SK-N-MC (cell line): ENCODE results near the gene GXYLT2.

Experiments
- DNase-seq: peaks from one replicate; pipeline ENCODE4 v3.0.0-alpha.2; 2011; ENCODE audit warnings: low read depth, low spot score
- H3K27ac ChIP-seq: fragments of 200-600 bp; sonication (generic); 2 replicates; pipeline ENCODE4 v1.5.1; 2016; ENCODE audit warnings: mixed run types
- H3K36me3 ChIP-seq: fragments of 200-600 bp; sonication (generic); 2 replicates; pipeline ENCODE4 v1.6.1; 2017; ENCODE audit warnings: antibody characterized with exemption, low read length, mixed read lengths; ENCODE audit not compliant: insufficient read depth
- H3K4me3 ChIP-seq: fragments of 200-600 bp; sonication (generic); 2 replicates; pipeline ENCODE4 v1.5.1; 2016
- H3K9ac ChIP-seq: fragments of 200-600 bp; sonication (generic); 2 replicates; pipeline ENCODE4 v1.8.0; 2017; ENCODE audit warnings: mixed run types, mixed read lengths; ENCODE audit not compliant: insufficient read length
- H3K9me3 ChIP-seq: fragments of 200-600 bp; sonication (generic); 2 replicates; pipeline ENCODE4 v1.6.1; 2017; ENCODE audit warnings: low read depth, mild to moderate bottlenecking, antibody characterized with exemption, low read length, moderate library complexity, mixed read lengths
- EZH2 ChIP-seq: fragments of 200-600 bp; sonication (generic); IDR thresholded peaks from one replicate; pipeline ENCODE4 v1.6.1; 2017; ENCODE audit warnings: antibody characterized with exemption
- FOXP2 ChIP-seq: optimal IDR thresholded peaks from 2 replicates; pipeline ENCODE3; 2011; ENCODE audit warnings: mild to moderate bottlenecking, moderate library complexity; ENCODE audit not compliant: insufficient read depth; ENCODE audit errors: extremely low read length, control extremely low read depth
- POLR2AphosphoS5 ChIP-seq: IDR thresholded peaks from 2 replicates; pipeline ENCODE4 v1.6.1; 2012; ENCODE audit warnings: mild to moderate bottlenecking, low read depth, low read length, borderline replicate concordance

Gene GXYLT2

DNA sequence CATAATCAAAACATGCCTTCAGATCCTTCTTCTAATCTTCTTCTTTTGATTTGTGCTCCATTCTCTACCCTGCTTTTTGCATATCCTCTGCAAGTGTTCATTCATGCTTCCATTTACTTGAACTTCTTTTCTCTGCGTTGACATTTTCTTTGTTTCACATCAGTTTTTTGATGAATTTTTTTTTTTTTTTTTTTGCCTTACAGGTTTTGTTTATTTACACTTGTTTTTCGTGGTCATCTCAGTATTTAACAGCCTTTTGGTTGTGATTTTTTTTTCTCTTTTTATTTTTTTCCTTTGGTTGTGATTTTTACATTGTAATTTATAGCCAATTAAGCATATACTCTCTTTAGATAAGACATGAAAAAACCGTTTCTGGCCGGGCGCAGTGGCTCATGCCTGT, 27.8 kb upstream of the GXYLT2 start:
- no peak overlapping the region for H3K4me3 ChIP-seq
- no peaks in the 10 kb centered on the region for H3K36me3 ChIP-seq
- no peak for DNase-seq
- no peak overlapping the region for H3K9ac ChIP-seq
- TF ChIP-seq EZH2 (no peak), POLR2AphosphoS5 (no peak), FOXP2 (no peak)
- H3K9me3 ChIP-seq = no peaks in the 10 kb centered on the region
- no peak overlapping the region for H3K27ac ChIP-seq

DNA sequence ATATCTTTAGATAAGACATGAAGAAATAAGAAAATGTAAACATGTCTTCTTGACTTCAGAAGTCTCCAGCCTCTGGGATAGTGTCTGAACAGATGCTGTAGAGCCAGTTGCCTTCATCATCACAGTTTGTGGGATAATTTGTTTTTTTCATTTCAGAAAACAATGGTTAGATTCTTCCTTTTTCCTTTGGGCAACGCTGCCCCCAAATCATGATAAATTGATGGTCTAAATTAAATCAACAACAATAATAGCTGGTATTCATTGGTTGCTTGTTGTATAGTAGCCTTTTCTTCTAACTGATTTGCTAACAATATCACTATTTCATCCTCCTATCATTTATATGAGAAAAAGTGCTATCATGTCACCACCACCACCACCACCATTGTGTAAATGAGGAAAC, 27.0 kb upstream of the GXYLT2 start:
- Histone ChIP-seq H3K9me3 (no peaks in the 10 kb centered on the region), H3K36me3 (no peaks in the 10 kb centered on the region), H3K9ac (no peak overlapping the region), H3K27ac (no peak overlapping the region), H3K4me3 (no peak overlapping the region)
- DNase-seq = no peak
- no peak for TF ChIP-seq FOXP2
- no peak for TF ChIP-seq POLR2AphosphoS5
- no peak for TF ChIP-seq EZH2

DNA sequence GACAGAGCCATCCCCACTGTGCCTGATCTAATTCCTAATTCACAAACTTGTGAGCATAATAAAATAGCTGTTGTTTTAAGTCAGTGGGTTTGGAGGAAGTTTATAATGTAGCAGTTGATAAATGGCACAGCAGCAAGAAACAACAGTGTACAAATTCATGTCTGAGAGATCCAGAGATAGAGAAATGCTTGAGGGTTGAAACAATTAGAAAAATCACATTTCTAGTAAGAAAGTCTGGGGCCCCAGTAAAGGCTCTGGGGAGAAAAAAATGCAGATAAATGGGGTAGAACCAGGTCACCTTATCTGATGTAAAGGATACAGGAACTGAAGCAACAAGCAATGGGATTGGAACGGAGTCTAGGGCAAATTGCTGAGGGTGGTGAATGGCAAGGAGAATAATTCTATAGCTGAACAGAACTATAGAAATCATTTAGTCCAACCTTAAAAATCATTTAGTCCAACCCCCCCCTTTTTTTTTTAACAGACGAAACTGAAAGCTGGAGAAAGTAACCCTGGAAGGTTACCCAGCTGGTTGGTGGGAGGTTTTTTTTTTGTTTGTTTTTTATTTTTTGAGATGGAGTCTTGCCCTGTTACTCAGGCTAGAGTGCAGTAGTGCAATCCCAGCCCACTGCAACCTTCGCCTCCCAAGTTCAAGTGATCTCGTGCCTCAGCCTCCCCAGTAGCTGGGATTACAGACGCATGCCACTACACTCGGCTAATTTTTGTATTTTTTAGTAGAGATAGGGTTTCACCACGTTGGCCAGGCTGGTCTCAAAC, 25.3 kb upstream of the GXYLT2 start:
- H3K9ac ChIP-seq = no peak overlapping the region
- no peak overlapping the region for H3K4me3 ChIP-seq
- DNase-seq = no peak
- H3K36me3 ChIP-seq = no peaks in the 10 kb centered on the region
- TF ChIP-seq EZH2 = no peak
- TF ChIP-seq POLR2AphosphoS5 = no peak
- no peak for TF ChIP-seq FOXP2
- H3K9me3 ChIP-seq = no peaks in the 10 kb centered on the region
- no peak overlapping the region for H3K27ac ChIP-seq

DNA sequence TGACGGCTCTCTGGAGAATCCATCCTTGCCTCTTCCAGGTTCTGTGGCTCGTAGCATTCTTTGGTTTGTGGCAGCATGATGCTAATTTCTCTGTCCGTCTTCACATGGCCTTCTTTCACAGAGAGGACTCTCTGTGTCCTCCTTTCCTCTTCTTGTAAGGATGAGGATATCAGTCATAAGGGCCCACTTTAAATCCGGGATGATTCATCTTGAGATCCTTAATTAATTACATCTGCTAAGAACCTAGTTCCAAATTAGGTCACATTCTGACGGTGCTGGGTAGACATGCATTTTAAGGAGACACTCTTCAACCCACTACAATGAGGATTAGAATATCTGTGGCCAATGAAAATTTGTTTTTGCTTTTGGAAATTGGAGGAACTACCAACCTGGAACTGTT, 15.7 kb upstream of the GXYLT2 start:
- DNase-seq = no peak
- Histone ChIP-seq H3K9me3 (no peaks in the 10 kb centered on the region), H3K36me3 (no peaks in the 10 kb centered on the region), H3K9ac (no peak overlapping the region), H3K27ac (no peak overlapping the region), H3K4me3 (no peak overlapping the region)
- no peak for TF ChIP-seq EZH2
- no peak for TF ChIP-seq FOXP2

DNA sequence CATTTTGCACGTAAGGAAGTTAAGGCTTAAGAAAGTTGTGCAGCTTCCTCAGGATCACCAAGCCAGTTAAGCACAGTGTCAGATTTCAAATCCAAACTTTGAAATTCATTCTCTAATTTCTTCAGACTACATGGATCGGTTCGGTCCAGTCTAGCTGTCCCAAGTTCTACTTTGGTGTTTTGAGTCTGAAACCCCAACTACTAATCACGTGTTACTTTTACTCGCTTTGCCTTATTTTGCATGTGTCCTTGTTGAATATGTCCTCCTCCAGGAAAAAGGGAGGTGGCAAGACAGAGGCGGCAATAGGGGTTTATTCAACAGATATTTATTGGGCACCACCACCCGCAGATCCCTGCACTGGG, 522 bp upstream of the GXYLT2 start:
- H3K9me3 ChIP-seq = no peaks in the 10 kb centered on the region
- DNase-seq = no peak
- TF ChIP-seq POLR2AphosphoS5 (no peak), EZH2 (no peak), FOXP2 (no peak)
- no peaks in the 10 kb centered on the region for H3K36me3 ChIP-seq
- no peak overlapping the region for H3K27ac ChIP-seq
- H3K4me3 ChIP-seq = peak overlapping the region; percentile 80
- peak overlapping the region; percentile 38 for H3K9ac ChIP-seq

DNA sequence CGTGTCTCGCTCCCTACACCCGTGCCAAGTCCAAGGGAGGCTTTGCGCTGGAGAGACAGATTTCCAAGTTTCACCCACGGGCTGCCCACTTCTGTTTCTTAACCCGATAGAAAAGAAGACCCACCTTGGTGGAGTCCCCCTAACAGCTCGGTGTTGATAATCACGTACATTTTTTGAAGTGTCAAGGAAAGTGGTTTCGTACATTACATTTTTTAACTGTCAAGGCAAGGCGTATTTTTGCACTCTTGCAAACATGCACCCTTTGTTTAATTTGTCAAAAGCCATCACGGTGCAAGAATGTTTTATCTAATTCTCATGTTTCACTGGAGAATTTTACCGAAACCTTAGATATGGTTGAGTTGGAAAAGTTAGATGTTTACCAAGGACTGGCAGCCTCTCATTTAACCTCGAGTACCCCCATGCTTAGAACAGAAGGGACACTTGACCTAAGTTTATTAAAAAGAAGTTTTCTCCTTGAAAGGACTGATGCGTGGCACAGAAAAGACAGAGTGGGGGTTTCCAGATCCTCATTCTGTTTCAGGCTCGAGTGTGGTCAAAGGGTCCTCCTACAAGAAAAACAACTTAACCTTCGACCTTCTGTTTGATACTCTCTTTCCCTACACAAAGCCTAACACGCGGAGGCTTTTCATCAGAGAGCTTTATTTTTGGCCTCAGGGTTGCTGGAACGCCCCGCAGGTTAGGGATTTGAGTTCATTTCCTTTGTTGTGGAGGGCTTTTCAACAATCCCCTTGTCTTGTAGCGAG, 882 bp downstream of the GXYLT2 start:
- no peak for DNase-seq
- Histone ChIP-seq H3K36me3 (no peaks in the 10 kb centered on the region), H3K9me3 (no peaks in the 10 kb centered on the region), H3K27ac (peak overlapping the region; percentile 85; the same call in 1 of the 2 replicates), H3K4me3 (peak overlapping the region; percentile 82), H3K9ac (peak overlapping the region; percentile 69)
- TF ChIP-seq POLR2AphosphoS5 (no peak), EZH2 (no peak), FOXP2 (no peak)

DNA sequence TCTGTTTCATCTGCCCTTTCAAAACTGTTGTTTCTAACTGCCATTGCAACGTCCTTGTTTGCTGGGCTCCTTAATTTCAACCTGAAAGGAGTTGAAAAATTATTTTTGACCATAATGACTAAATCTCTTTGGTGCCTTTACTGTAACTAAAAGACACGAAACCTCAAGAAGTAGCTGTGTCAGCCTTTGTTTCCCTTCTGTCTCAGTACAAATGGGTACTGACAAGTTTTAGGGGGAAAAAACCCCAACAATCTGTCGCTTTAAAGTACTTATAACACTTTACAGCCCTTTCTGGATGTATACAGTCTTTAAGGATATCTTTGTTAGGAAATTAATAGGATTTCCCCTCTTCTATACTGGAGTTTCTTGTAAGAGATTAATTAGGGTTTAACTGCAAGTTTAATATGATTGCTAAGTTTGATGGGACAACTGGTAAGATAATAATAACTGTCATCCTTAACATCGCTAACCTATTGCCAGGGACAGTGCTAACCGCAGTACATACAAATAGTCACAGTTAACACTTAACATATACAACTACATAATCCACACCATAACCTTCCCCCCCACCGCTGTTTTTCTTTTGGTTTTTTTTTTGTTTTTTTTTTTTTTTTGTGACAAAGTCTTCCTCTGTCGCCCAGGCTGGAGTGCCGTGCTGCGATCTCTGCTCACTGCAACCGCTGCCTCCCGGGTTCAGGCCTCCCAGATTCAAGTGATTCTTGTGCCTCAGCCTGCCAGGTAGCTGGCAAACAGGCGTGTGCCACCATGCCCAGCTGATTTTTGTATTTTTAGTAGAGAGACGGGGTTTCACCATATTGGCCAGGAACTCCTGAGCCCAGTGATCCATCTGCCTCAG, 1.7 kb downstream of the GXYLT2 start:
- peak overlapping the region; percentile 96; the same call in 1 of the 2 replicates for H3K27ac ChIP-seq
- H3K9me3 ChIP-seq = no peaks in the 10 kb centered on the region
- H3K36me3 ChIP-seq = no peaks in the 10 kb centered on the region
- no peak for DNase-seq
- no peak for TF ChIP-seq FOXP2
- TF ChIP-seq POLR2AphosphoS5 = no peak
- no peak for TF ChIP-seq EZH2
- peak overlapping the region; percentile 82 for H3K4me3 ChIP-seq
- H3K9ac ChIP-seq = peak overlapping the region; percentile 69

DNA sequence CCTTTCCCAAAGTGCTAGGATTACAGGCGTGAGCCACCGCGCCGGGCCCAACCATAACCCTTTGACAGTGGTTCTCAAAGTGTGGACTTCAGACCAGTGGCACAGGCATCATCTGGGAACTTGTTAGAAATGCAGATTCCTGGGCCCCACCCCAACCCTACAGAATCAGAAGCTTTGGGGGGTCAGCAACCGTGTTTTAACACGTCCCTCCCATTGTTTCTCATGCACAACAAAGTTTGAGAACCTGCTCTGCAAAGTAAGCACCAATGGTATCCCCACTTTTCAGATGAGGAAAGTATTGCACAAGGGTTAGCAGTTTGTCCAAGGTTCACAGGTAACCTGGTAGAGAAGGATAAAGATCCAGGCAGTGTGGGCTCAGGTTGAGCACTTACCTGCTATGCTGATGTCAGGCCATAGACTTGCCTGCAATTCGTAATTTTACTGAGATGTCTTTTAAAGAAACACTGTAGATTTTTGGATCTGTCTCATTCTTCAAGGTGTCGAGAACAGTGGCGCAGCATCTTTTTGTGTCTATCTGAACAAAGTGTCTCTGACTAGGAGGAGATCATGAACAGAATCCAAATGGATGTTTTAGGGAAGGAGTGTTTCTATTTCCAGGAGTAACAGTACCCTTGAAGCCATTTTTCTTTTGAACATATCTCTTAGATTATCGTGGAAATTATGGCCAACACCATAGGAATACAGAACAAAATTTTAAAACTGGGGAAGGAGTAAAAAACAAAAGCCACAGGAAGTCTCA, 2.5 kb downstream of the GXYLT2 start:
- DNase-seq = no peak
- peak overlapping the region; percentile 59 for H3K9ac ChIP-seq
- H3K36me3 ChIP-seq = no peaks in the 10 kb centered on the region
- no peaks in the 10 kb centered on the region for H3K9me3 ChIP-seq
- no peak for TF ChIP-seq EZH2
- TF ChIP-seq FOXP2 = no peak
- TF ChIP-seq POLR2AphosphoS5 = no peak
- peak overlapping the region; percentile 96 for H3K27ac ChIP-seq
- peak overlapping the region; percentile 69 for H3K4me3 ChIP-seq
